ENCODE measurements around the gene LDLRAP1.

LDLRAP1 gene, protein sequence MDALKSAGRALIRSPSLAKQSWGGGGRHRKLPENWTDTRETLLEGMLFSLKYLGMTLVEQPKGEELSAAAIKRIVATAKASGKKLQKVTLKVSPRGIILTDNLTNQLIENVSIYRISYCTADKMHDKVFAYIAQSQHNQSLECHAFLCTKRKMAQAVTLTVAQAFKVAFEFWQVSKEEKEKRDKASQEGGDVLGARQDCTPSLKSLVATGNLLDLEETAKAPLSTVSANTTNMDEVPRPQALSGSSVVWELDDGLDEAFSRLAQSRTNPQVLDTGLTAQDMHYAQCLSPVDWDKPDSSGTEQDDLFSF

GRCh38 chr1:25543425-25544242, at the start of gene LDLRAP1:
Gene LDLRAP1, plus strand, starts transcription at chr1:25543606. Its CDS starts 93 bp downstream, at chr1:25543699.
- no peaks in the 10 kb centered on the region for H3K36me3 ChIP-seq (ENCODE audit: control insufficient read depth, insufficient read depth, low read length)
- peak within 1 kb of the TSS; percentile 78 for H3K4me3 ChIP-seq (replicated peaks; ENCODE audit: low read depth, low read length)
- DNase-seq (ENCODE audit: extremely low read depth, insufficient read length) = peak; percentile 79
- H3K27me3 ChIP-seq (replicated peaks; ENCODE audit: control insufficient read depth, insufficient read depth, low read length) = no peaks in the 10 kb centered on the region
- TF ChIP-seq CTCF (IDR thresholded peaks at IDR 0.05; ENCODE audit: insufficient read depth, low read length, poor library complexity, severe bottlenecking) = no peak

DNA sequence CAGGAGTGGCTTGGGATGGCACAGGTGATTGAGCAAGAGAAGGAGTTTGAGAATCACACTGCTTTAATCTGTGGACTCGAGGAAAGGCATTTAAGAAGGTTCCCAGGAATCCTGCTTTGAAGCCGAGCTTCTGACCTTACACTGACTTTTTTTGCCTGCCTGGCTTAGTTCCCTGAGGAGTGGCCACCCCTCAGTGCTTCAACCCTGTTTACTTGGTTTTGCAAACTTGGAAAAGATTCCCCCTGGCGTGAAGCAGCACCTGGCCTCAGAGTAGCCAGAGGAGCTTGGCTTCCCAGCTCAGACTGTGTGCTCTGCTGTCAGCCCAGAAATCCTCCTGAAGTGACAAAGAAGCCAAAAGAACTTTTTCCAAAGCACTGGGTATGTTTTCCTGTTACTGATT, 48.5 kb upstream of the LDLRAP1 start:
- Histone ChIP-seq H3K4me3 (replicated peaks; ENCODE audit: low read depth, low read length) (no peak overlapping the region), H3K27me3 (replicated peaks; ENCODE audit: control insufficient read depth, insufficient read depth, low read length) (no peaks in the 10 kb centered on the region), H3K36me3 (ENCODE audit: control insufficient read depth, insufficient read depth, low read length) (peaks cover 17% of the 10 kb centered on the region)
- DNase-seq (ENCODE audit: extremely low read depth, insufficient read length) = no peak
- no peak for TF ChIP-seq CTCF (IDR thresholded peaks at IDR 0.05; ENCODE audit: insufficient read depth, low read length, poor library complexity, severe bottlenecking)

GRCh38 chr1:25500694-25501093, 42.7 kb upstream of the LDLRAP1 start:
- Histone ChIP-seq H3K27me3 (replicated peaks; ENCODE audit: control insufficient read depth, insufficient read depth, low read length) (no peaks in the 10 kb centered on the region), H3K36me3 (ENCODE audit: control insufficient read depth, insufficient read depth, low read length) (peaks cover 4% of the 10 kb centered on the region), H3K4me3 (replicated peaks; ENCODE audit: low read depth, low read length) (no peak overlapping the region)
- DNase-seq (ENCODE audit: extremely low read depth, insufficient read length) = no peak
- no peak for TF ChIP-seq CTCF (IDR thresholded peaks at IDR 0.05; ENCODE audit: insufficient read depth, low read length, poor library complexity, severe bottlenecking)

- Histone ChIP-seq H3K4me3 (replicated peaks; ENCODE audit: low read depth, low read length) (no peak overlapping the region), H3K27me3 (replicated peaks; ENCODE audit: control insufficient read depth, insufficient read depth, low read length) (no peaks in the 10 kb centered on the region), H3K36me3 (ENCODE audit: control insufficient read depth, insufficient read depth, low read length) (peaks cover 4% of the 10 kb centered on the region)
- DNase-seq (ENCODE audit: extremely low read depth, insufficient read length) = no peak
- TF ChIP-seq CTCF (IDR thresholded peaks at IDR 0.05; ENCODE audit: insufficient read depth, low read length, poor library complexity, severe bottlenecking) = peak; percentile 32
Observed at GRCh38 chr1:25501235-25502058, 42.0 kb upstream of the LDLRAP1 start.

DNA sequence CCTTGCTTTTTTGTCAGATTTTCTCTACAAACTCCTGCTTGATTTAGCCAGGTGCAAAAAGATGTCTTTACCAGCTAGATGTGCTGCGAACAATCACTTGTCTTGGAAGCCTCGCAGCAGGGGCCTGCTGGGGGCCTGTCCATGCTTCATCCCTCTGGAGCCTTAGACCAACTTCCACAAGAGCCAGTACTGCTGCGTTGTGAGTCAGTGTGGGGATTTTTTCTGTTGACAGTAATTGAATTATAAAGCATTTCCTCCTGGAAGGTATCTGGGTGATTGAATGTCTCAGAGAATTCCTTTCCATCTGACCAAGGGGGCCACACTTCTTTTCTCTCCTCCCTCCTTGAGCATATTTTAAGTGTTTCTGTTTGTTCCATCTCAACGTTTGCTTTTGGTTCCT, 40.4 kb upstream of the LDLRAP1 start:
- Histone ChIP-seq H3K4me3 (replicated peaks; ENCODE audit: low read depth, low read length) (no peak overlapping the region), H3K27me3 (replicated peaks; ENCODE audit: control insufficient read depth, insufficient read depth, low read length) (no peaks in the 10 kb centered on the region), H3K36me3 (ENCODE audit: control insufficient read depth, insufficient read depth, low read length) (peaks cover 2% of the 10 kb centered on the region)
- TF ChIP-seq CTCF (IDR thresholded peaks at IDR 0.05; ENCODE audit: insufficient read depth, low read length, poor library complexity, severe bottlenecking) = no peak
- DNase-seq (ENCODE audit: extremely low read depth, insufficient read length) = no peak
